Left forelimb (tissue), 1 donor: ENCODE results near the gene VPS29.
"Not testable (repeated sequence)": the region's sequence is repeated elsewhere in the genome, so short reads cannot be mapped to it uniquely, and the experiment has no call there.

ENCODE experiments used
- DNase-seq: peaks from one replicate; pipeline ENCODE4 v3.0.0-alpha.2; 2018; ENCODE audit warnings: low spot score

Gene VPS29

DNA sequence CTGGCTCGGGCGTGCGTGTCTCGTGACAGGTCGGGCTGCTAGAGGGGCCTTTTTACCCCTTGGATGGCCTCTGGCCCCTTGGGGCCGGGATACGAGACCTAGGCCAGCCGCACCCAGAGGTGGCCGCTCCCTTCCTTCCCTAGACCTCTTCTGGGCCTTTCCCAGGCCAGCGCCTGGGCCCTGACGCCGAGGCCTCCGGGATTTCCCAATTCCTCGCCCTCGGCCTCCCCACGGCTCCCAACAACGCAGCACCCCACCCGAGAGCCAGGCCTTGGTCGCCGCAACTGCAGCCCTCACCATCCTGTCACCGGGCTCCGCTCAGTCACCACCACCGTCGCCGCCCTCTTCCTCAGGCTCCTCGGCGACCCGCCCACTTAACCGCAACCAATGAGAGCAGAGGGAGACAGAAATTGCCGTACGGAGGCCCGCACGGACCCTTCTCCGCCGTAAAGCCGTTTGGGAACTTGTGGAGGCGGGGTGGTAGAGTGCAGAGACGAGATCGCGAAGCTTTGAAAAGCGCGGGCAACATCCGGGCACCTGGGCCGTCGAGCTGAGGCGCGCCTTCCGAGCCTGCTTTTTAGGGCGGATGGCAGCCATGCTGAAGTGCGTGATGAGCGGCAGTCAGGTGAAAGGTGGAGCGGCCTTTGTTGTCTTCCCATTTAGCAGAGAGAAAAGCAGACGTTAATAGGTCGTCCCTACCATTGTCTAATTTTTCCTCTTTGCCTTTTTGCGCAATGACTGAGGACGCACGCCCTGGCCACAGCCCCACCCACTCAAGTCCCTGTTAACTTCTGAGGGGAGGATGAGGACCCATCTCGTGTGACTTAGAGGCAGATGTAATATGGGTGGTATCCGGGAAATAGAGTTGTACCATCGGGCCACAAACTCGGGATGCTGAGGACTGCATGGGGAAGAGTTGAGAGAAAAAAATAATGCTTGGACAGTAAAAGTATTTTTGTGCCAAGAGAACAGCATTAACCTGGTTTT is at the start of gene VPS29, which contains the start of gene RAD9B:
Gene VPS29 (minus strand): TSS at position 360 of the 987 bp plus-strand sequence. CDS start 60 bp downstream, at position 300.
Gene RAD9B (plus strand): TSS at position 580 of the 987 bp plus-strand sequence. CDS start 7 bp downstream, at position 587.
- peak; percentile 99 for DNase-seq

DNA sequence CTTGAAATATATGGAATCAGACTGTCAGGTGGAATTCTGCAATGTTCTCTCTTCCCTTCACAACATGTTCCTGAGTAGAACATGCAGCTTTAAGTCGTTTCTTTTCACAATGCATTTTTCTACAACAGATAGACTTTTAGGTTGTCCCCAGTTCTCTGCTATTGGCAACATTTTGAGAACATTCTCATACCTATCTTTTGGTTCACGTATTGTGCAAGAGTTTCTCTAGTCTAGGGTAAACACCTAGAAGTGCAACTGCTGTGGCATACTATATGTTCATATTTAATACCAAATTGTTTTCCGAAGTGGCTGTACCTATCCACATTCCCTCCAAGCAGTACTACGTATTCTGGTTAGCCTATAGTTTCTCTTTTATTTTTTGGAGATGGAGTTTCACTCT is 49.1 kb upstream of the VPS29 start:
- no peak for DNase-seq

DNA sequence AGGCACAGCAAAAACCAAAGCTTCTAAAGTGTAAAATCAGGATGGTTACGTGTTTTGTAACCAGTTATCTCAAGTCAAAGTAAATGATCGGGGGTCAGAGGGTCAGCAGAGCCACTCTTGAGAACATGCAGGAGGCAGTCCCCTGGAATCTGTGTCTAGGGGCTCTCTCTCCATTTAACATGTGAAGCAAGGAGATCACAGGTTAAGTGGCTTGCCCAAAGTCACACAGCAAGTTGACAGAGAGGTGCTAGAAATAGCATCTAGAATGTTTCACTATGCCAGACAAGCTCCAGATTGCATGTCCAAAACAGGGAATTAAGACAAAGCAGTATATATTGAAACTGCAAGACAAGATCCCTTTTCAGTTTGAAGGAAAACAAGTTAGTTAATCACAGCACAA is 47.8 kb upstream of the VPS29 start:
- DNase-seq = no peak

DNA sequence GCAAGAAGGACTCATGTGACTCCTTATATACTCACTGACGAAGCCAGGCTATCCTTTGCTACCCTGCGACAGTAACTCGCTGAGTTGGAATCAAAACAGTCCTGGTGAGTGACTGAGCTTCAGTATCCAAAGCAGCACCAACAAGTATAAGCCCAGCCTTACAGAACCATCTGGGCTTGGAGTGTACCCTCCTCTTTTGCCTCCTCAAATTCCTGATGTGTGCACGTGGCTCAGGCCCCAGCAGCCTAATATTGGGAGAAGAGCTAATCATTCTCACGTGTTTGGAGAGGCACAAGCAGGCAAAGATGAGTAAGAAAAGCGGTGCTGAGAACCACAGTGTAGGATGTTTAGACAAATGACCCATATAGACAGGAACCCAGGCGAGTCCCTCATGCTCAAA is 46.8 kb upstream of the VPS29 start:
- no peak for DNase-seq

DNA sequence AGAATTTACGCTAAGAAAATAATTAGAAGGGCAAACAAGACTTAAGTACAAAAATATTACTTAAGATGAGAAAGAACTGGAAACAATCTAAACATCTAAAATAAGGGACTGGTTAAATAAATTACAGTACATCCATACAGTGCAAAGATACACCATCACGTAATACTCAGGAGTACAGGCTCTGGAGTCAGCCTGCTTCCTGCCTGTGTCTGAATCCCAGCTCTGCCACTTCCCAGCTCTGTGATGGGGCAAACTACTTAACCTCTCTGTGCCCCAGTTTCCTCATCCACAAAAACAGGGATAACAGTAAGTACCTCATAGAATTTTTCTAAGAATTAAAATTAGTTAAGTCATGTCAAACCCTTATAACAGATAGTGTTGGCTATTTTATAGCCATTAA is 45.2 kb upstream of the VPS29 start:
- DNase-seq = no peak

DNA sequence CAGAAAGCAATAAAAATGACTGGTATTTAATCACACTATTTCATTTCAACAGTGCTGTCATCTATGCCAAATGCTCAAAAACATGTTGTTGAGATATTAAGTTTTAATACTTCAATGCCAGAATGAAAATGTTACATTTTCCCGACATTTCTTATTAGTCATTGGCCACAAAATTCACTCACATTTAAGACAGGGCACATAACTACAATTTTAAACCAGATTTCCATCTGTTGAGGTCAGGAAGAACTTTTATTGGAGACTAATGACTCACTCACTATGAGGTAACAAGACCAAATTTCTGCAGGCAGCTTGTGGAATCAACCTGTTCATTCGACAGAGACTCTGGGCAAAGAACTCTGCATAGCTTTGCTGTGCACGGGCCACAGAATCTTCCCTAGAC is 44.4 kb upstream of the VPS29 start:
- DNase-seq = no peak

DNA sequence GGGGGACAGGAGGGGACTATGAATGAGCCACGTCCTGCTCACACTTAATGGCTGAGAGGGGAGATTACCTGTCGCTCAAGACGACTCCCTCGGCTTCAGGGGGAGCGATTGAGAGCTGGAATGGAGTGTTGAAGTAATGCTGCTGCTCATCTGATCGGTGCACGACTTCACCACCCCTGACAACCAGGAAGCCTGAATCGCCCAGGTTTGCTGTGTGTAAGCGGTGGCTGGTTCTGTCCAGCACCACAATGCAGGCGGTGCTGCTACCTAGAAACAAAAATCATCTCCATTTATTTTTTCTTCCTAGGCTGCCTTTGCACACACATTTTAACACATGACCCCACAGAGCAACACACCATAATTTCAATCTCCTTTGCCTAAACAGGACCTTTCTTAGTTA is 43.9 kb upstream of the VPS29 start:
- no peak for DNase-seq

DNA sequence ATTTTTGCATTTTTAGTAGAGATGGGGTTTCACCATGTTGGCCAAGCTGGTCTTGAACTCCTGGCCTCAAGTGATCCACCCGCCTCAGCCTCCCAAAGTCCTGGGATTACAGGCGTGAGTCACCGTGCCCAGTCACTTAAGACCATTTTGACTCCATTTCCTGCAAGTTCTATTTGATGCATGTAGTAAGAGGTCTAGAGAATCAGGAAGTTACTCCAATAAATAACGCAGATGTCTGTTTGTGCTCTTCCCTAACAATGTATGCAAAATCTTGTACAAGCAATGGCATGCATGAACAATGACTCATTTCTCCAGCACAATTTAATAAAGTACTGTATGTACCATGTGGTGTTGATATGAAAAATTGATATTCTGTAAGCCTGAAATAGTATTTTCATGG is 43.3 kb upstream of the VPS29 start:
- not testable (repeated sequence) for DNase-seq

DNA sequence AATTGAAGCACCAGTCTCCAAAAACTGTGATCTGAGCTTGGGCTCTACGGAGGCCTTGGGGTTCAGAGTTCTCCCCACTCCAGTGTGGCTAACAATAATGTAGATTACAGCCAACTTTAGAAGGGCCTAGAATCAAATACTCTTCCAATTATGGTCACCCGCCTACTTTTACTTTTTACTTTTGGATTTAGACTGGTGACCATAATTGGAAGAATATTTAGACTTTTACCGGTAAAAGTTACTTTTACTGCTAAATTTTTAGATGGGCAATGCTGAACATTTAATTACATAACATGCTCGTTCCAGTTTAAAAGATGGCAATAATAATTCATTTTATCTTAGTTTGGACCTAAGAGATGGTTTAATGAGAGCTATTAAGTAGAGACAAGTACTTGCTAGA is 42.1 kb upstream of the VPS29 start:
- DNase-seq = no peak

DNA sequence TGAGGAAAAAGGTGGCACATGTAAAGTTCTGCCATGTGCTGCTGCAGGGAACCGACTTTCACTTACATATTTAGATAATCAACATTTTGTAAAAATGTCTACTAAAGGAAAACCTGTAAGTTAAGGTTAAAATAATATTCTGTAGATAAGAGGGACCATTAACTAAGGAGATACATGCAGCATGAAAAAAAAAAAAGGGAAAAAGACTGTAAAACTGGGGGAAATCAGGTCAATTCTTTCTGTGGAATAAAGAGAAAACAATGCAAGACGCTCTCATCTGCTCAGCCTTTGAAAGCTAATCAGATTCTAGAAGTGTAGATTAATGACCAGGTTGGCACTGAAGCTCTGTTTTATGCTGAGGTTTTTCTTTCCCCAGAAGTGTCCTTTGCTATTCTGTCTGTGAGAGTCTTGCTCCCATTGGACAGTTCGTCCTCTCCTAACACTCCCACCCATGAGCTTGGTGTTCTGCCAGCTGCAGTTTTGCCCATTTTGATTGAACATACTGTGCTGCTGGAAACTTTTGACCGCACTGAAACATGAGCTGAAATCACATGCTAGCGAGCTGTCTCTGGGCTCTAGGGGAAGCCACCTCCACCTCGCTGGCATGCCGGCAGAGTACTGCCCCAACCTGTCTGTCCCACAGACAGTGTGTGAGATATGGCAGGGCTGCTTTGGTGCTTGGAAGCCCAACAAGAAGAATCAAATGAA is 41.5 kb upstream of the VPS29 start:
- peak; percentile 69 for DNase-seq

DNA sequence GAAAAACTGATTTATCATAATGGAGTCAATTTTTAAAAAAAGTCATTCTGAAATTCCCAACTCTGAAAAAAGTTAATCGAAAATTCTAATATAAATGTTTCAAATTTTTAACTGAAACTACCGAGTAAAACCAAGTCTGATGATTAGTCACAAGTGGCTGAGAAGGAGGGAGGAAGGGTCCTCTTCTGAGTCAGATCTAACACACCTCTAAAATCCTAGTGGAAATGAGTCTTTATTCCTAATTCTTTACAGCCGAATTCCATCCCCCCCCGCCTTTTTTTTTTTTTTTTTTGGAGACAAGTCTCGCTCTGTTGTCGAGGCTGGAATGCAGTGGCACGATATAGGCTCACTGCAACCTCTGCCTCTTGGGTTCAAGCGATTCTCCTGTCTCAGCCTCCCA is 38.1 kb upstream of the VPS29 start:
- DNase-seq = no peak

DNA sequence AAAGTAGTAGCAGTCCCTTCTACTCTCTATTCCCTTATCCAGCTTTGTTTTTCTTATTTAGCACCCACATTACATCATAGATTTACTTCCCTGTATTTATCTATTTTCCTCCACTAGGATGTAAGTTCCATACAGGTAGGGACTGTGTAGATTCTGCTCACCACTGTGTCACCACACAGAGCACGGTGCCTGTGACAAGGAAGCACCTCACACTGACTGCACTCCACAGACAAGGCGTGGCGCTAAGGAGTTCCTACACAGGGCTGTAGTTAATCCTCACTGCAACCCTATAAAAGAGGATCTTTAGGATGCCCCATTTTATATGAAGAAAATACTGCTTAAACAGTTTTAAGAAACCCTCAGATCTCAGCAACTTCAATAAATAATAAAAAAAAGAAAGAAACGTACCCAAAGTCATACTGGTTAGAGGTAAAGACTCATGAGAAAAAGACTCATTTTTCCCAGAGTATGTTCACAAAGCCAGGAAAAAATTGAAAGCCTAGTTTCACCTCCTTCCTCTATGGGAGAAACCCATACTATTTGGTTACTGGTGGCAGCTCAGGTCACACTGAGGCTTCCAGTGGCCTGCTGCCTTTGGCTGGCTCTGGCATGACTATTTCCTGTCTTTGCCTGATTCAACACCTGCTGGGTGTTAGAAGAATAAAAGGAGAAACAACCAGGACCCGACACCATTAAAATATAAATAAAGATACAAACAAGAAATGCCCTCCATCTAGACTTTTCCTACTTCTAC is 37.1 kb upstream of the VPS29 start:
- no peak for DNase-seq

DNA sequence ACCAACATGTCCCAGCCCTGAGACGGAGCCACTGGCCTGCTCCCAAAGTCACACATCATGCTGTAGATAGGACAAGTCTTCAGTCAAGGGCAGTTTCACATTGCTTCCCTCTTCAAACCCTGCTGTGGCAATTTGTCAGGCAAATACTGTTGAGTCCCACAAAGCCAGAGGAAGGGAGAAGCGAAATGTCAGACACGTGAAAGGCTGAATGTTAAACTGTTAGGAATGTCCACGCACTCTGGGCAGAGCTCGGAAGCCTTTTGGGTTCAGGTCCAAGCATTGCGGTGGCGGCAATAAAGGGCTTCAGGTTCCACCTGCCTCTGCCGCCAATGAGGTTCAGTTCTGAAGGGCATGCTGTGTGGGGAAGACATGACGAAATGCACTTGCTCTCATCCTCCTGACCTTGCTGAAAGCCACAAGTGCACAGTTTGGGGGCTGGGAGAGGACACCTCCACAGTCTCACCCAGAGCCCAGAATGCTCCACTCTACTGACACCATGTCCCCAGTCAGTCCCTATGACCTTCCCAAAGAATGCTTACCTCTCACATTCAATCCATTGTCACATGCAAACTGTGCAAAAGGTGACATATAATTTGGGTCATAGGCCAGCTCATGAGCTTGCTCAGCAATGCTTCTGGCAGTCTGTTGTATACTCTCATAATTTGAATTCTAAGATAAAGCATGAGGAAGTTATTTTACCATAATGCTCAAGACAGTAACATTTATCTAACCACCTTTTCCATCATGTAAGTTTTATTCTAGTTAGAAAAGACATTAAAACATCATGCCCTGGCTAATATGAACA is 35.9 kb upstream of the VPS29 start:
- DNase-seq = no peak

DNA sequence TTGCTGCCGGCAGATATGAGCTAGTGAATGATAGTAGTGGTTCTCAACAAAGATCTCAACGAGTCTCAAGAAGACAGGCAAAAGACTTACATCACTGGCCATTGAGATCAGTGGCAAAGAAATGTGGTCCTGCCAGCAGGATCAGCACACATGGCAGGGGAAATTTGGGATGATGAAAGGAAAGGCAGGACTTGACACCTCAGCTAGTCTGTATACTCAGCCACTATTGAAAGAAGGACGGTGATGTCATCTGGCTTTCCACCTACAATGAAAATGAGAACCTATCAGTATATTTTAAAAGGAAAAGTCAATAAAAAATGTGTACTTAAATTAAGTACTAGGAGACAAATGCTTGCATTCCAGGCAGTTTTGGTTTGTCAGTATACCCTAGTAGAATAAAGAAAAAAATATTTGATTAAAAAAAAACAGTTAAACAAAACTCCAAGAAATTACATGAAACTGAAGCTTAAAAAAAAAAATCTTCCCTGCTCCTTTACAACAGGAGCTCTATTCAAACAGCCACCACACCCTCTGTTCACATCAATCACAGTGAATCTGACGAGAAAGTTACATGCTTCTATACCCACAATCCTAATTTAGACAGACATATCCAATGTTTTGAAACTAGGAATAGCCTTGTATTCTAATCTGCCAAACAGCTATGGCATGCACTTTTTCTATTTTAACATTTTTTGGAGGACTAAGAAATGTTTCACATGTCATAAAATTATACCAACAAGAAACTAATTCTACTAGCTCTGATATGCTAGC is 35.1 kb upstream of the VPS29 start:
- DNase-seq = no peak

DNA sequence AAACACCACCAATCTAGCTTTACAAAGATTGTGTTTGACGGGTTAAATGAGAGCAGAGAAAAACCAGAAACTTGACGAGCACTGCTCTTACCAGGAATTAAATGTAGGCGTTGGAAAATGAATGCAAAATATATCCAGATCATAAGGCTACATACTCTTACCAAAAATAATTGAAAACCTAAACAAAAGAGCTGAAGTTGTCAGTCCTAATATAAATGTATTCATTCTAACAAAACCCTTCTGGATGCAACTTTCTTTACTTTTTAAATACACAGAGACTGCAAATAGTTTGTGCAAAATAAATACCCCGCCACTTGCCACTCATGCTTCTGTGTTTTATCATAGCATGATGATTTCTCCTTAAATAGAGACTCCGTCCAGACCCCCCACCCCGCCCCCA is 32.9 kb upstream of the VPS29 start:
- no peak for DNase-seq

DNA sequence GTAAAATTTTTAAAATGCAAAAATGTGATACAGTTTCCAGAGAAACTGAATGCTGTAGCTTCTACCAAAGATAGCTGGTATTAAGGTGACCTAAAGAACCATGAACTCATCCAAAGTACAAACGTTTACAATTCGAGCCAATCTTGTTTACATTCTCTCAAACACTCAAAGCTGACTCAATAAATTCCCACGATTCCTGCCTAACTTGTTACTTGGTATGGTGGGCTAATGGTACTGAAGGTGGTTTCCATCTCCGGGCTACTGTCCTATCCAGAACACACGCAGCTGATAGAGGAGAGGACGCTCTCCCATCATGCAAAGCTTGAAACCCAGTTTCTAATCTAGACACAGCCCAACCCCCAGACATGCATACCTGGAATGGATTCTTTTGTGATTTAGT is 31.7 kb upstream of the VPS29 start:
- DNase-seq = no peak

DNA sequence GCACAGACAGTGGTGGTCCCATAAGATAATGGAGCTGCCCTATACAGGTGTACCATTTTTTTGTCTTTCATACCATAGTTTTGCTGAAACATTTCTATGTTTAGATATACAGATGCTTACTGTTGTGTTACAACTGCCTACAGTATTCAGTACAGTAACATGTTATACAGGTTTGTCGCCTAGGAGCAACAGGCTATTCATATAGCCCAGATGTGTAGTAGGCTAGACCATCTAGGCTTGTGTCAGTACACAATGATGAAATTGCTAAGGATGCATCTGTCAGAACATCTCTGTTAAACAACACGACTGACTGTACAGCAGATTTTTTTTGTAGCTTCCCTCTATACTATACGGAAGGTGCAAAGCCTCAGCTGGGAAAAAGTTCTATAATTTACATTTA is 30.7 kb upstream of the VPS29 start:
- no peak for DNase-seq

DNA sequence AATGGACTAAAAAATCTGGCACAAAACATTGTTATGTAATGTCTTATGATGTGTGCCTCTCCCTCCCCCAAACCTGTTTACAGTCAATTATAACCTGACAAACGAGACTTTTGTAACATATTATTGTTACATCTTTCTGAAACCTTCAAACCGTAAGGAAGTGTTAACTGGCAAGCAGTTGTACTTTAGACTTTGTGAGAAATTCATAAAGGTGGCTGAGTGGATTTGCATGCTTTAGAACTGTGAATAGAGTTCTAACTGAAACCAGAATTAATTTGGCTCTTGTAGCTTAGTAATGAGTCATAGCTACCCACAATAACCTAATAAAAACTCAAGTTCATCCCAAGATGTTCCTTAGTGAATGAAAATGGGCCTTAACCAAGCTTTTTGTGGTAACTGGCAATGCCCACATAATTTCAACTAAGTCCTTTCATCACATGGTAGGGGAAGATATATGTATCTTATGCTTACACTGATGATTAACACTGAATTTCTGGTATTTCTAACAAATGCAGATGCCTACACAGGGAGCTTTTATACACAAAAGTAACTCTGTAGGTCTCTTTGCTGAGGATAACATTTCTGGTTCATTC is 29.9 kb upstream of the VPS29 start:
- DNase-seq = no peak

DNA sequence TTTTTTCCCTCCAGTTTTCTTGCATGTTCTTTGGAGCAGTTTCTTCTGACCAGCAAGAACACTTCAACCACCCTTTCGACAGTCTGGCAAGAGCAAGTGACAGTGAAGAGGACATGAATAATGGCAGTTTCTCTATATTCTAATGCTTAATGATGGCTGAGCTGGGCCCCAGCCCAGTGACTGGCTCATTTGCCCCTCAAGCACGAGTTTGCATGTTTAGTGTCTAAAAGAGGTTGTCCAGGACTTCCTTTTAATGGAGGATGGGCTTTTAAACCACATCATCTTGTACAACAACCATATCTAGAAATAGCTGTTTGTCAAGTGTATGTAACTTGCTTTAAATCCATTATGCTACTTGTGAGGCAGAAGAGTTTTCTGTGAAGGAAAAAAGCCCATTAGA is 28.6 kb upstream of the VPS29 start:
- no peak for DNase-seq

DNA sequence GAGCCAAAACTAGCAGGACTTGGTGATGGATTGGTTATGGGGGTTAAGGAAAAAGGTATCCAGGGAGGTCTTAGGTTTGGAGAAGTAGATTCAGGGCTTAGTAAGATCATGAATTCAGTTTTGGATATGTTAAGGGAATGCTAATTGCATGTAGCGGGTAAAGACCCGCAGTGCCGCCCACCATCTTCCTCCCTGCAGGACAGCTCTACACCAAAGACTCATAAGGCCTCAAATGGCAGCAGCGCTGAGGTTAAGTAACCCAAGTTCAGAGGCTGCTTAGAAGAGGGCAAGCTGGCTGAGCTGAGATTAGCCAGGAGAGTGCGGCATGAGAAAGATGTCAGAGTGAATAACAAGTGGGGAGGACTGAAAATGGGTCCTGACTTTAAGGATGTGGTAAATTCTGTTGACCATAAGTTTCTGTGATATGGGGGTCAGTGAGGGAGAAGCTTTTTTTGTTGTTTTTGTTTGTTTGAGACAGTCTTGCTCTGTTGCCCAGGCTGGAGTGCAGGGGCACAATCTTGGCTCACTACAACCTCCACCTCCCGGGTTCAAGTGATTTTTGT is 26.4 kb upstream of the VPS29 start:
- no peak for DNase-seq
